Transverse colon (tissue), 4 donors: Measurements from ENCODE around the gene MPV17. TPM values are rescaled to one million over a fixed set of nuclear protein-coding genes. Genes with fewer than 3 reads are reported as not detected.

Source experiments
- DNase-seq: peaks from one replicate; pipeline ENCODE4 v3.0.0-alpha.2; 2019
- H3K27ac ChIP-seq, 4 donors: fragments of 200-600 bp; sonication (generic); 2 replicates each; pipeline ENCODE4 v1.5.1; 2016 to 2018; ENCODE audit warnings: inconsistent platforms in 4 of 4
- H3K27me3 ChIP-seq: fragments of 200-600 bp; sonication (generic); 2 replicates; pipeline ENCODE4 v1.5.1; 2017; ENCODE audit warnings: inconsistent platforms
- H3K36me3 ChIP-seq, 4 donors: fragments of 200-600 bp; sonication (generic); 2 replicates each; pipeline ENCODE4 v1.5.1; 2017 to 2019; ENCODE audit warnings: inconsistent platforms in 4 of 4
- H3K4me1 ChIP-seq, 4 donors: fragments of 200-600 bp; sonication (generic); 2 replicates each; pipeline ENCODE4 v1.5.1; 2017 to 2020; ENCODE audit warnings: inconsistent platforms in 4 of 4
- H3K4me3 ChIP-seq, 4 donors: fragments of 200-600 bp; sonication (generic); 1 replicate in 1 of 4; 2 replicates in 3 of 4; pipeline versions ENCODE4 v1.5.1 to v1.6.1; 2017 to 2019; ENCODE audit warnings: inconsistent platforms in 4 of 4
- H3K9me3 ChIP-seq, 2 donors: fragments of 200-600 bp; sonication (generic); 2 replicates each; pipeline ENCODE4 v1.5.1; 2017 to 2019; ENCODE audit warnings: inconsistent platforms in 2 of 2
- CTCF ChIP-seq, 5 experiments: fragments of 200-600 bp in 3 of 5; fragments of 450-650 bp in 2 of 5; sonication (generic) in 3 of 5; IDR thresholded peaks; 1 replicate in 2 of 5; 2 replicates in 3 of 5; pipeline ENCODE4 v1.5.1; 2016 to 2017; ENCODE audit warnings: antibody characterized with exemption in 5 of 5, inconsistent platforms in 3 of 5, mild to moderate bottlenecking in 2 of 5, moderate library complexity in 1 of 5
- EP300 ChIP-seq: sonication (generic); formaldehyde crosslinking; IDR thresholded peaks from one replicate; pipeline ENCODE4 v1.6.1; 2017; ENCODE audit warnings: antibody characterized with exemption, low read depth
- POLR2A ChIP-seq: fragments of 450-650 bp; IDR thresholded peaks from one replicate; pipeline ENCODE4 v1.6.1; 2016; ENCODE audit warnings: antibody characterized with exemption, mild to moderate bottlenecking, moderate library complexity
- POLR2AphosphoS5 ChIP-seq, 3 donors: sonication (generic); formaldehyde crosslinking; IDR thresholded peaks; one replicate each; pipeline ENCODE4 v1.6.1; 2016; ENCODE audit warnings: antibody characterized with exemption in 3 of 3
- WGBS, 2 donors: methylation state at CpG; one replicate each; pipeline ENCODE4 v1.1.5; 2018; ENCODE audit warnings: low coverage in 1 of 2; 5-methylcytosine and 5-hydroxymethylcytosine counted together
- in situ Hi-C, 4 donors: fragments of 200-750 bp; cut with MboI; loops; one replicate each; pipeline versions ENCODE4 v1.15.0 to v1.15.1; 2017; ENCODE audit warnings: low sequenced_read_pairs in 3 of 4, low pct_ligation_motif_present in 1 of 4, low pct_unique_long_range_greater_than_20kb in 1 of 4
- intact Hi-C: fragments of 100-400 bp; cut with DNase I; formaldehyde crosslinking; loops from one replicate; pipeline ENCODE4 v1.15.1; 2023; ENCODE audit warnings: low total_unique reads
- total RNA-seq, 4 donors: library from RNA; depleted of rRNA; stranded (reverse); fragments of >200 nt; gene quantifications; one replicate each; pipeline ENCODE4 v1.1.0, GENCODE V29; 2016

The MPV17 gene
- total RNA-seq, 4 donors from 2014 or later, result 34.4 to 53.8 (median 38.3) TPM

DNA sequence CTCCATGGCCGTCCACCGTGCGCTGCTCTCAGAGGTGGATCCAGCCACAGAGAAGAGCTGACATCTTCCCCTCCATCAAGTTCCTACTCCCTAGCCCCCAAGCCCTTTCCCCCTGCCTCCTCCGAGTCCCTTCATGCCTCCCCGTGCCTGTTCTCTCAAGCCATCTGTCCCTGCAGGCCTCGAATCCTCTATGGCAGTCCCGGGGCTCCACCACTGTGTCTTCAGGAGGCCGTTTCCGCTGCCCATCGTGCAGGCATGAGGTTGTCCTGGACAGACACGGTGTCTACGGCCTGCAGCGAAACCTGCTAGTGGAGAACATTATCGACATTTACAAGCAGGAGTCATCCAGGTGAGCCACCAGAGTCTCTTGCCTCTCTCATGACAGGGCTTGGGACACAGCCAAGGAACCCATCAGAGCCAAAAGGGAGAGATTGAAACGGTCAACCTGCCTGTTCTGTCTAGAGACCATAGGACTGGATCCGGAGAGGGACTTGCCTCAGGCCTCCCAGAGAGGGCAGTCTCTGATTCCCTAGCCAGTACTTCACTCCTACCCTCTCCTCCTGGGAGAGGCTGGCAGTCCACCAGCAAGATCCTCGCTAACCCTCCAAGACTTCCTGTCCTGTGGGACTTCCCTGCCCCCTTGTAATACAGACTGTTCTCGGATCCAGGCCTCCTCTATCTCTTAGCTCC is 24.4 kb downstream of the MPV17 start:
- Histone ChIP-seq H3K9me3 (no peaks in the 10 kb centered on the region), H3K4me3 (no peak overlapping the region), H3K27ac (no peak overlapping the region), H3K4me1 (peaks cover 0 to 7% (median 2%) of the 10 kb centered on the region in 4 donors), H3K27me3 (no peaks in the 10 kb centered on the region), H3K36me3 (no peaks in the 10 kb centered on the region)
- 83% methylated on average over 18 of the region's 18 CpGs; no CpG with 5 or more reads in 1 of the 2 donors for WGBS, 2 donors
- intact Hi-C loops (no loop called here), in situ Hi-C loops (loop anchor here in 3 of 4 donors (25.0 kb wide), 1 partner anchor 336 kb away; the partner anchor contains the start of gene MAPRE3 (in 3 of the 3))
- DNase-seq, result no peak
- no peak for TF ChIP-seq POLR2A
- no peak for TF ChIP-seq POLR2AphosphoS5 (IDR thresholded peaks at IDR 0.05)
- TF ChIP-seq EP300, result no peak
- TF ChIP-seq CTCF (IDR thresholded peaks at IDR 0.05), result no peak

DNA sequence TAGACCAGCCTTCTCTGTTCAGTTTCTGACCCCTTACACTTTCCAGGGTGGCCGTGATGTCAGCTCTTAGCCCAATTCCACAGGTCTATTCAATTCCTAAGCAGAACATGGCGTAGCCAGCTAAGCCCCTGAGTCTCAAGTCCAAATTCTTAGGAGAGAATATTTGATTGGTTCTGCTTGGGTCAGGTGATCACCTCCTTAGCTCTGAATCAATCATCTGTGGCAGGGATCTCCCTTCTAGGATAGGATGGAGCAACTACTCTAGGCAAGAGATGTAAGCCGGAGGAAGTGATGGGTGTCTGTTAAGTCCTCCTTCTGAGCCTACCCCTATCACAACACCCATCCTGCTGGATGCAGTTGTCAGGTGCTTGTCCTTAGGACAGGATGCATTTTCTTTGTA is 25.7 kb downstream of the MPV17 start:
- no peak overlapping the region for H3K4me3 ChIP-seq
- peaks cover 1% of the 10 kb centered on the region for H3K27me3 ChIP-seq
- in situ Hi-C loops, result loop anchor here in 3 of 4 donors (25.0 kb wide), 1 partner anchor 335 kb away; the partner anchor contains the start of gene MAPRE3 (in 3 of the 3)
- DNase-seq, result no peak
- no peaks in the 10 kb centered on the region for H3K4me1 ChIP-seq
- intact Hi-C loops, result no loop called here
- TF ChIP-seq POLR2AphosphoS5 (IDR thresholded peaks at IDR 0.05) (no peak), POLR2A (no peak), CTCF (IDR thresholded peaks at IDR 0.05) (no peak), EP300 (no peak)
- H3K36me3 ChIP-seq, result no peaks in the 10 kb centered on the region
- H3K27ac ChIP-seq, result no peak overlapping the region
- no peaks in the 10 kb centered on the region for H3K9me3 ChIP-seq
- 80% methylated on average over 3 of the region's 3 CpGs; no CpG with 5 or more reads in 1 of the 2 donors for whole genome bisulfite sequencing, 2 donors

DNA sequence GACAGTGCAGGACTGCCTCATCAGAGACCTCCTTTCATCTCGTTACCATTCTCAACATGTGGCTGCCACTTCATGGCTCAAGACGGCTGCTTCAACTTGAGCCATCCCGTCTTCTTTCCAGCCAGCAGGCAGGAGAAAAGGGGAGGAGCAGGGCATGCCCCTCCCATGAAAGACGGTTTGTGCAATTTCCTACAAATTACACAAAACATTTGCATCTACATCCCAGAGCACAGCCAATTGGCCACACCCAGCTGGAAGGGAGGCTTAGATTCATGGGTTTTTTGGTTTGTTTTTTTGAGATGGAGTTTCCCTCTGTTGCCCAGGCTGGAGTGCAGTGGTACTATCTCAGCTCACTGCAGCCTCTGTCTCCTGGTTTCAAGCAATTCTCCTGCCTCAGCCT is 26.4 kb downstream of the MPV17 start:
- in situ Hi-C loops, result loop anchor here in 3 of 4 donors (25.0 kb wide), 1 partner anchor 334 kb away; the partner anchor contains the start of gene MAPRE3 (in 3 of the 3)
- Histone ChIP-seq H3K27me3 (peaks cover 8% of the 10 kb centered on the region), H3K4me3 (no peak overlapping the region), H3K9me3 (no peaks in the 10 kb centered on the region), H3K4me1 (no peaks in the 10 kb centered on the region), H3K27ac (no peak overlapping the region), H3K36me3 (no peaks in the 10 kb centered on the region)
- no peak for TF ChIP-seq EP300
- TF ChIP-seq CTCF (IDR thresholded peaks at IDR 0.05), result no peak
- no peak for TF ChIP-seq POLR2A
- TF ChIP-seq POLR2AphosphoS5 (IDR thresholded peaks at IDR 0.05), result no peak
- DNase-seq, result no peak
- 47 to 56% methylated on average over 4 of the region's 4 CpGs for WGBS, 2 donors
- intact Hi-C loops, result no loop called here

DNA sequence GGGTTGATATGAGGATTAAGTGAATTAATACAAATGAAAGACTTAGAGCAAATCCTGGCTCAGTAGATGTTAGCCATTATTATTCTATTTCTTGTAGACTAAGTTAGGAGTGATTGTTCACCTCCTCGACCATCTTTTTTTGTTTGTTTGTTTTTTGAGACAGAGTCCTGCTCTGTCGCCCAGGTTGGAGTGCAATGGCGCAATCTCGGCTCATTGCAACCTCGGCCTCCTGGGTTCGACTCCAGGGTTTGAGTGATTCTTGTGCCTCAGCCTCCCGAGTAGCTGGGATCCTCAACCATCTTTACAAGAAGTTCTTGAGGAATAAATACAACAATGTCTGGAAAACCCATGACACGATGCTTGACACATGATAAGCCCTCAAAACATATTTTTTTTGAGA is 28.0 kb downstream of the MPV17 start:
- in situ Hi-C loops, result loop anchor here in 3 of 4 donors (25.0 kb wide), 1 partner anchor 333 kb away; the partner anchor contains the start of gene MAPRE3 (in 3 of the 3)
- Histone ChIP-seq H3K4me3 (no peak overlapping the region), H3K27ac (no peak overlapping the region), H3K9me3 (no peaks in the 10 kb centered on the region), H3K36me3 (no peaks in the 10 kb centered on the region), H3K27me3 (peaks cover 24% of the 10 kb centered on the region), H3K4me1 (no peaks in the 10 kb centered on the region)
- WGBS, 2 donors, result 67 to 89% methylated on average over 1 to 8 of the region's 8 CpGs
- no peak for DNase-seq
- intact Hi-C loops, result no loop called here
- TF ChIP-seq POLR2A (no peak), CTCF (IDR thresholded peaks at IDR 0.05) (no peak), EP300 (no peak), POLR2AphosphoS5 (IDR thresholded peaks at IDR 0.05) (no peak)
